Mesothelial cell of epicardium (in vitro differentiated cells): ENCODE measurements around the gene DDX21. TPM values are rescaled to one million over a fixed set of nuclear protein-coding genes. Genes with fewer than 3 reads are reported as not detected.

Experiments
- DNase-seq, 2 experiments: peaks; one replicate each; pipeline ENCODE4 v3.0.0; 2021; ENCODE audit warnings: low spot score in 2 of 2; ENCODE audit not compliant: unreplicated experiment in 2 of 2
- H3K27ac Mint-ChIP-seq: 2 replicates; pipeline ENCODE4 v1.8.0; 2021; ENCODE audit warnings: mixed read lengths
- H3K27me3 Mint-ChIP-seq: 2 replicates; pipeline ENCODE4 v1.8.0; 2021; ENCODE audit warnings: low read depth, mixed read lengths
- H3K36me3 Mint-ChIP-seq: 2 replicates; pipeline ENCODE4 v1.8.0; 2021; ENCODE audit warnings: mixed read lengths
- H3K4me1 Mint-ChIP-seq: 2 replicates; pipeline ENCODE4 v1.8.0; 2021; ENCODE audit warnings: mixed read lengths
- H3K4me3 Mint-ChIP-seq: 2 replicates; pipeline ENCODE4 v1.8.0; 2021; ENCODE audit warnings: mild to moderate bottlenecking, moderate library complexity, mixed read lengths
- H3K9me3 Mint-ChIP-seq: 2 replicates; pipeline ENCODE4 v1.8.0; 2021; ENCODE audit warnings: mixed read lengths
- total RNA-seq: library from RNA; stranded (reverse); gene quantifications from 3 replicates; pipeline ENCODE4 v1.2.1, GENCODE V29; 2021
- TF ChIP-seq, protein P1 (sequence below): fragments of 200-600 bp; sonication (generic); IDR thresholded peaks from one replicate; pipeline ENCODE4 v1.5.0; 2021; ENCODE audit warnings: antibody characterized with exemption; ENCODE audit not compliant: unreplicated experiment

The DDX21 gene
- total RNA-seq, 1 donor from 2014 or later = 39.8 TPM

DNA sequence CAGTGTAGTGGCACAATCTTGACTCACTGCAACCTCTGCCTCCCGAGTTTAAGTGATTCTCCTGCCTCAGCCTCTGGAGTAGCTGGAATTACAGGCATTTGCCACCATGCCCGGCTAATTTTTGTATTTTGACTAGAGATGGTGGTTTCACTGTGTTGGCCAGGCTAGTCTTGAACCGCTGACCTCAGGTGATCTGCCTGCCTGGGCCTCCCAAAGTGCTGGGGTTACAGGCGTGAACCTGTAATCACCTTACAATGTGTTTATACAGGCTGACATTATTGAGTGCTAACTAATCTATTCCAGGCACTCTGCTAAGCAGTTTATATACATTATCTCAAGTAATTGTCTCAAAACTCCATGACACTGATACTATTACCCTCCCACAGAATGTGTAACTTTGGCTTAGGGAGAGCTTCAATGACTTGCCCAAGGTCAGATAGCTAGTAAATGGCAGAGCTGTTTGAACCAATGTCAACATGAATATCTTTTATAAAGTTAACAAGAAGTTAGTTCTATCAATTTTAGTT lies 69.5 kb downstream of the DDX21 start:
- H3K36me3 Mint-ChIP-seq = no peaks in the 10 kb centered on the region
- H3K4me3 Mint-ChIP-seq = no peak overlapping the region
- DNase-seq = no peak
- TF ChIP-seq, protein P1, sequence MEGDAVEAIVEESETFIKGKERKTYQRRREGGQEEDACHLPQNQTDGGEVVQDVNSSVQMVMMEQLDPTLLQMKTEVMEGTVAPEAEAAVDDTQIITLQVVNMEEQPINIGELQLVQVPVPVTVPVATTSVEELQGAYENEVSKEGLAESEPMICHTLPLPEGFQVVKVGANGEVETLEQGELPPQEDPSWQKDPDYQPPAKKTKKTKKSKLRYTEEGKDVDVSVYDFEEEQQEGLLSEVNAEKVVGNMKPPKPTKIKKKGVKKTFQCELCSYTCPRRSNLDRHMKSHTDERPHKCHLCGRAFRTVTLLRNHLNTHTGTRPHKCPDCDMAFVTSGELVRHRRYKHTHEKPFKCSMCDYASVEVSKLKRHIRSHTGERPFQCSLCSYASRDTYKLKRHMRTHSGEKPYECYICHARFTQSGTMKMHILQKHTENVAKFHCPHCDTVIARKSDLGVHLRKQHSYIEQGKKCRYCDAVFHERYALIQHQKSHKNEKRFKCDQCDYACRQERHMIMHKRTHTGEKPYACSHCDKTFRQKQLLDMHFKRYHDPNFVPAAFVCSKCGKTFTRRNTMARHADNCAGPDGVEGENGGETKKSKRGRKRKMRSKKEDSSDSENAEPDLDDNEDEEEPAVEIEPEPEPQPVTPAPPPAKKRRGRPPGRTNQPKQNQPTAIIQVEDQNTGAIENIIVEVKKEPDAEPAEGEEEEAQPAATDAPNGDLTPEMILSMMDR = no peak
- H3K27me3 Mint-ChIP-seq = no peaks in the 10 kb centered on the region
- H3K9me3 Mint-ChIP-seq = peaks cover 5% of the 10 kb centered on the region
- no peak overlapping the region for H3K27ac Mint-ChIP-seq
- peaks cover 2% of the 10 kb centered on the region for H3K4me1 Mint-ChIP-seq

- Mint-ChIP-seq H3K27me3 (peaks cover 17% of the 10 kb centered on the region), H3K4me1 (no peaks in the 10 kb centered on the region), H3K4me3 (no peak overlapping the region), H3K36me3 (no peaks in the 10 kb centered on the region), H3K27ac (no peak overlapping the region), H3K9me3 (peaks cover 9% of the 10 kb centered on the region)
- TF ChIP-seq, protein P1 = no peak
- DNase-seq = no peak
Observed at GRCh38 chr10:69033256-69033655, 77.3 kb downstream of the DDX21 start.

Other genes starting within 250 kb of the DDX21 start
- 114 to 124 TPM (median 116 TPM) in 3 replicates for gene CCAR1, start 234.9 kb upstream of the DDX21 start, total RNA-seq
- 2.5 to 3.0 TPM (median 2.6 TPM) in 3 replicates for gene STOX1, start 128.6 kb upstream of the DDX21 start, total RNA-seq
- 48.9 to 51.1 TPM (median 48.9 TPM) in 3 replicates for gene DDX50, start 54.9 kb upstream of the DDX21 start, total RNA-seq
- 19.1 to 22.7 TPM (median 21.4 TPM) in 3 replicates for gene KIFBP, start 32.6 kb downstream of the DDX21 start, total RNA-seq
- not detected in 3 replicates for gene SRGN, start 131.9 kb downstream of the DDX21 start, total RNA-seq
- 40.1 to 44.6 TPM (median 43.5 TPM) in 3 replicates for gene VPS26A, start 168.0 kb downstream of the DDX21 start, total RNA-seq
- 38.0 to 42.4 TPM (median 38.3 TPM) in 3 replicates for gene SUPV3L1, start 224.1 kb downstream of the DDX21 start, total RNA-seq